SW480 (cell line): Measurements from ENCODE around the gene EXOC3.
A peak's percentile ranks its signal among the peaks of the same experiment; 100 is the strongest.
"Not testable (repeated sequence)": the region's sequence is repeated elsewhere in the genome, so short reads cannot be mapped to it uniquely, and the experiment has no call there.

Experiments
- DNase-seq: peaks from one replicate; pipeline ENCODE4 v3.0.0-alpha.2; 2016; ENCODE audit warnings: low spot score

Gene EXOC3

GRCh38 chr5:502325-503079 is 59.5 kb downstream of the EXOC3 start:
- no peak for DNase-seq

- no peak for DNase-seq
Measured at GRCh38 chr5:504326-505154, 61.6 kb downstream of the EXOC3 start.

- DNase-seq = peak; percentile 90
Measured at GRCh38 chr5:505951-506525, 63.1 kb downstream of the EXOC3 start.

DNA sequence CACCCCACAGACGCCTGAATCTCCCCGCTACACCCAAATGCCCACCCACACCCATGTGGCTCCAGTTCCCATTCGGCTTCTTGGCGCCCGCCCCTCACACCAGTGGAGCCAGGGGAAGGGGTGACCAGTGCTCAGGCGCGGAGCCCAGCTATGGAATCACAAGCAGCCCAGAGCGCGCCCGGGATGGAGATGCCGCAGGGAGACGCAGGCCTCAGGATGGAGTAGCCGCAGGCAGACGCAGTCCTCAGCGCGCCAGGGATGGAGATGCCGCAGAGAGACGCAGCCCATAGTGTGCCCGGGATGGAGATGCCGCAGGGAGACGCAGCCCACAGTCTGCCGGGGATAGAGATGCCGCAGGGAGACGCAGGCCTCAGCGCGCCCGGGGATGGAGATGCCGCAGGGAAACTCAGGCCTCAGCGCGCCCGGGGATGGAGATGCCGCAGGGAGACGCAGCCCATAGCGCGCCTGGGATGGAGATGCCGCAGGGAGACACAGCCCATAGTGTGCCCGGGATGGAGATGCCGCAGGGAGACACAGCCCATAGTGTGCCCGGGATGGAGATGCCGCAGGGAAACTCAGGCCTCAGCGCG is 65.1 kb downstream of the EXOC3 start:
- DNase-seq = not testable (repeated sequence)

- no peak for DNase-seq
Measured at GRCh38 chr5:509611-510185, 66.7 kb downstream of the EXOC3 start.

- no peak for DNase-seq
Measured at GRCh38 chr5:510521-510920, 67.5 kb downstream of the EXOC3 start.

GRCh38 chr5:511476-511875 is 68.5 kb downstream of the EXOC3 start:
- no peak for DNase-seq

DNA sequence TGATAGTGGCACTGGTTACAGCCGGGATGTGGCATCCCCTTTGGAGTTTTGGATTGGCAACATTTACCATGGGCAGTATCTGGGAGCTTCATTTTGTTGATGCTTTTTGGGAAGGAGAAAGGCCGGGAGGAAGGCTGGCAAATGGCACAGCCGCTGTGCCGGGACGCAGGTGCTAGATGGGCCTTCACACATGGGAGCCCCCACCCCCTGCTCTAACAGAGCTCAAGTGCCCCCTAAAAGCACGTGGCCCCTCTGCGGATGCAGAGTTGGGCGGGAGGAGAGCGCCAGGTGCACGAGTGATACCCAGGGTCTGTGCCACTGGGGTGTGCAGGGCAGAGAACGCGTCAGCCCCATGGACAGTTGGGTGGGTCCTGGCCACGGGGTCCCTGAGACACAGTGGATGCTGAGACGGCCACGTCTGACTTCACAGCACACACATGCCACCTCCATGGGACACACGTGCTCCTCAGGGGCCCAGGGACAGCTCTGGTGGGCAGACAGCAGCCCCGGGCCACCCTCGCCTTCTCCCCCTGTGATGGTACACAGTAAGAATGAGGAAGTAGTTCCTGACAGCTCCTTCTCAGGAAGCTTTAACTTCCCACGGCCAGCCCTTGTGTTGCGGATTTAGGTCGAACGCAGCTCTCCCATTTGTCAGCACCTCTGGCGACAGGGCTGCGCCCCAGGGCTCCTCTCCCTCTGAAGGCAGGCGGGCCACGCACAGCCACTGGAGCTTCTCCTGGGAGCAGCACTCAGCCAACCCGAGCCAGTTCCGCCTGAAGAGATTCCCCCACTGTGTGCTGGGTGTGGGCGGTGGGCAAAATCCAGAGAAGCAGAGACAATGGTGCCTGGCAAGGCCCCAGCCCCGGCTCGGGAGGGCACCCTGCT is 70.5 kb downstream of the EXOC3 start:
- DNase-seq = no peak

- DNase-seq = no peak
Measured at GRCh38 chr5:514101-514485, 71.1 kb downstream of the EXOC3 start.

GRCh38 chr5:514673-515072 is 71.7 kb downstream of the EXOC3 start:
- DNase-seq = no peak

- DNase-seq = peak; percentile 40
Measured at GRCh38 chr5:515273-515836, 72.4 kb downstream of the EXOC3 start.

- no peak for DNase-seq
Measured at GRCh38 chr5:516338-516925, 73.5 kb downstream of the EXOC3 start.
